WTC11 (cell line): Measurements from ENCODE around the gene SGMS1. TPM values are rescaled to one million over a fixed set of nuclear protein-coding genes. Genes with fewer than 3 reads are reported as not detected.

ENCODE experiments used
- ATAC-seq: fragments of 200-7000 bp; cut with Tn5 transposase; 2 replicates; pipeline ENCODE4 v1.10.0; 2021; ENCODE audit warnings: mild to moderate bottlenecking, moderate library complexity
- CTCF ChIA-PET: fragments of 300-600 bp; sonication (Branson Sonifier 250); formaldehyde crosslinking; loops from one replicate; lab custom pipeline; 2021; ENCODE audit warnings: antibody characterized with exemption; lab: Charles Lee
- POLR2A ChIA-PET: fragments of 350-600 bp; sonication (Branson Sonifier 250); formaldehyde crosslinking; loops from one replicate; lab custom pipeline; 2021; ENCODE audit warnings: antibody characterized with exemption; lab: Charles Lee
- DNase-seq: peaks from one replicate; pipeline ENCODE4 v3.0.0; 2021; ENCODE audit warnings: low spot score
- H3K27ac Mint-ChIP-seq: 2 replicates; pipeline ENCODE4 v1.8.0; 2021; ENCODE audit warnings: mixed read lengths
- H3K27me3 Mint-ChIP-seq: 2 replicates; pipeline ENCODE4 v1.8.0; 2021; ENCODE audit warnings: low read depth, mild to moderate bottlenecking, moderate library complexity, mixed read lengths
- H3K36me3 Mint-ChIP-seq: 2 replicates; pipeline ENCODE4 v1.8.0; 2021; ENCODE audit warnings: mixed read lengths
- H3K4me1 Mint-ChIP-seq: 2 replicates; pipeline ENCODE4 v1.8.0; 2022; ENCODE audit warnings: mixed read lengths
- H3K4me3 Mint-ChIP-seq: 2 replicates; pipeline ENCODE4 v1.8.0; 2021; ENCODE audit warnings: mild to moderate bottlenecking, moderate library complexity, mixed read lengths
- H3K9me3 Mint-ChIP-seq: 2 replicates; pipeline ENCODE4 v1.8.0; 2021; ENCODE audit warnings: mixed read lengths
- CREM ChIP-seq: sonication (generic); formaldehyde crosslinking; IDR thresholded peaks from 2 replicates; pipeline ENCODE4 v1.8.1; 2022; ENCODE audit warnings: mild to moderate bottlenecking, missing genetic modification reagents, moderate library complexity
- FOXP1 ChIP-seq: sonication (generic); formaldehyde crosslinking; IDR thresholded peaks from 2 replicates; pipeline ENCODE4 v1.8.0; 2022; ENCODE audit warnings: missing genetic modification reagents, mild to moderate bottlenecking, moderate library complexity, borderline replicate concordance
- GABPB1 ChIP-seq: sonication (generic); formaldehyde crosslinking; IDR thresholded peaks from 2 replicates; pipeline ENCODE4 v1.8.1; 2023; ENCODE audit warnings: mild to moderate bottlenecking, missing genetic modification reagents
- IRF2 ChIP-seq: sonication (generic); formaldehyde crosslinking; IDR thresholded peaks from 2 replicates; pipeline ENCODE4 v1.8.0; 2022; ENCODE audit warnings: low read depth, missing genetic modification reagents, borderline replicate concordance
- NR1H2 ChIP-seq: sonication (generic); formaldehyde crosslinking; IDR thresholded peaks from 2 replicates; pipeline ENCODE4 v1.9.0; 2021; ENCODE audit warnings: mild to moderate bottlenecking, moderate library complexity, missing genetic modification reagents
- NR3C1 ChIP-seq: sonication (generic); formaldehyde crosslinking; conservative IDR thresholded peaks from 2 replicates; pipeline ENCODE4 v1.8.1; 2023; ENCODE audit warnings: low read depth, mild to moderate bottlenecking, missing genetic modification reagents
- RELA ChIP-seq: sonication (generic); formaldehyde crosslinking; IDR thresholded peaks from 2 replicates; pipeline ENCODE4 v1.8.1; 2022; ENCODE audit warnings: missing genetic modification reagents, mild to moderate bottlenecking, borderline replicate concordance
- SMAD4 ChIP-seq: sonication (generic); formaldehyde crosslinking; IDR thresholded peaks from 2 replicates; pipeline ENCODE4 v1.8.0; 2022; ENCODE audit warnings: mild to moderate bottlenecking, missing genetic modification reagents
- SOX15 ChIP-seq: fragments of 250-450 bp; sonication (Bioruptor Pico); IDR thresholded peaks from 2 replicates; pipeline ENCODE4 v1.9.0; 2021; ENCODE audit warnings: mild to moderate bottlenecking
- ZNF263 ChIP-seq: sonication (generic); formaldehyde crosslinking; IDR thresholded peaks from 2 replicates; pipeline ENCODE4 v1.8.1; 2022; ENCODE audit warnings: low read depth, mild to moderate bottlenecking, moderate library complexity, missing genetic modification reagents
- ZNF317 ChIP-seq: sonication (generic); formaldehyde crosslinking; IDR thresholded peaks from 2 replicates; pipeline ENCODE4 v1.8.1; 2023; ENCODE audit warnings: low read depth, mild to moderate bottlenecking, moderate library complexity, missing genetic modification reagents, borderline replicate concordance
- ZNF396 ChIP-seq: fragments of 250-450 bp; sonication (Bioruptor Pico); IDR thresholded peaks from 2 replicates; pipeline ENCODE4 v1.8.0; 2021; ENCODE audit warnings: mild to moderate bottlenecking, moderate library complexity, borderline replicate concordance
- ZNF423 ChIP-seq: fragments of 250-450 bp; sonication (Bioruptor Pico); IDR thresholded peaks from 2 replicates; pipeline ENCODE4 v2.1.2; 2022; ENCODE audit warnings: mild to moderate bottlenecking, moderate library complexity
- ZNF671 ChIP-seq: fragments of 250-450 bp; sonication (Bioruptor Pico); IDR thresholded peaks from 2 replicates; pipeline ENCODE4 v1.8.0; 2021; ENCODE audit warnings: mild to moderate bottlenecking
- total RNA-seq: library from RNA; stranded (reverse); gene quantifications from 3 replicates; pipeline ENCODE4 v1.2.3, GENCODE V29; 2021
- TF ChIP-seq, protein P1 (sequence below): sonication (generic); formaldehyde crosslinking; IDR thresholded peaks from 2 replicates; pipeline ENCODE4 v1.8.1; 2022; ENCODE audit warnings: mild to moderate bottlenecking, moderate library complexity, missing genetic modification reagents
- TF ChIP-seq, protein P2 (sequence below): sonication (generic); formaldehyde crosslinking; IDR thresholded peaks from 2 replicates; pipeline ENCODE4 v1.8.0; 2022; ENCODE audit warnings: mild to moderate bottlenecking, missing genetic modification reagents
- TF ChIP-seq, protein P3 (sequence below): sonication (generic); formaldehyde crosslinking; IDR thresholded peaks from 2 replicates; pipeline ENCODE4 v1.8.1; 2022; ENCODE audit warnings: low read depth, missing genetic modification reagents, borderline replicate concordance
- TF ChIP-seq, protein P4 (sequence below): sonication (generic); formaldehyde crosslinking; IDR thresholded peaks from 2 replicates; pipeline ENCODE4 v1.8.0; 2022; ENCODE audit warnings: missing genetic modification reagents
- TF ChIP-seq, protein P5 (sequence below): fragments of 250-450 bp; sonication (Bioruptor Pico); IDR thresholded peaks from 2 replicates; pipeline ENCODE4 v1.9.0; 2021; ENCODE audit warnings: mild to moderate bottlenecking
- TF ChIP-seq, protein P6 (sequence below): sonication (generic); formaldehyde crosslinking; IDR thresholded peaks from 2 replicates; pipeline ENCODE4 v1.8.0; 2022; ENCODE audit warnings: mild to moderate bottlenecking, missing genetic modification reagents
- TF ChIP-seq, protein P7 (sequence below): sonication (generic); formaldehyde crosslinking; IDR thresholded peaks from 2 replicates; pipeline ENCODE4 v1.8.1; 2022; ENCODE audit warnings: missing genetic modification reagents, borderline replicate concordance

Gene SGMS1
- total RNA-seq, 1 experiment from 2014 or later, result 13.2 TPM

DNA sequence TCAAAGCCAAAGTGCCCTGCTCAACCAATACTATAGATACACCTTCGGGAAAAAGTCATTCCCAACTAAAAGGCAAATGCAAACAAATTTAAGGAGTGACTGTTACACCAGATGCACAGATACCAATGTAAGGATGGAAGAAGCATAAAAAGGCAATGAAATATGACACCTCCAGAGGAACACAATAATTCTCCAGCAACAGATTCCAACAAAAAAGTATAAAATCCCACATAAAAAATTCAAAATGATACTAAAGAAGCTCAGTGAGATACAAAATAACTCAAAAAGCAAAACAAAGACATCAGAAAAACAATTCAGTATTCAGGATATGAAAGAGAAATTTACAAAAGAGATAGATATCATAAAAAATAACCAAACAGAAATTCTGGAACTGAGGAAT, 328.4 kb downstream of the SGMS1 start (continued):
- TF ChIP-seq, protein P1, sequence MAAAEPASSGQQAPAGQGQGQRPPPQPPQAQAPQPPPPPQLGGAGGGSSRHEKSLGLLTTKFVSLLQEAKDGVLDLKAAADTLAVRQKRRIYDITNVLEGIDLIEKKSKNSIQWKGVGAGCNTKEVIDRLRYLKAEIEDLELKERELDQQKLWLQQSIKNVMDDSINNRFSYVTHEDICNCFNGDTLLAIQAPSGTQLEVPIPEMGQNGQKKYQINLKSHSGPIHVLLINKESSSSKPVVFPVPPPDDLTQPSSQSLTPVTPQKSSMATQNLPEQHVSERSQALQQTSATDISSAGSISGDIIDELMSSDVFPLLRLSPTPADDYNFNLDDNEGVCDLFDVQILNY (CRISPR knock-in tag), result no peak
- TF ChIP-seq GABPB1 (CRISPR knock-in tag) (no peak), FOXP1 (CRISPR knock-in tag) (no peak)

DNA sequence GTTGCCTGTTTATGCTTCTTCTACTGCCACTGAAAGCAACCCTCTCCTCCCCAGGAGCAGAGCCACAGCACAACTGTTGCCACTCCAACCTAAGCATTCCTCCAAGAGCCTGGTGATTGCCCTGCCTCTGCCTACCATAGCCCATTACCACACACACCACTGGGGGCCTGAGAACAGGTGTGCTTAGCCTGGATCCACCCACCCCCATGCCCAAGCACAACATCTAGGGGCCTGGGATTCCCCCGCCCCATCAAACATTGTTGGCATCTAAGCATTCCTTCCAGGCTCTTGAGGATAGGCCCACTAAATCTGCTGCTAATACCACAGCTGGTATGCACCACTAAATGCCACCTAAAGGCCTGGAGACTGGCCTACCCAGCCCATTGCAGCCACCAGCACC, 329.2 kb downstream of the SGMS1 start:
- POLR2A ChIA-PET, result no interaction called here

DNA sequence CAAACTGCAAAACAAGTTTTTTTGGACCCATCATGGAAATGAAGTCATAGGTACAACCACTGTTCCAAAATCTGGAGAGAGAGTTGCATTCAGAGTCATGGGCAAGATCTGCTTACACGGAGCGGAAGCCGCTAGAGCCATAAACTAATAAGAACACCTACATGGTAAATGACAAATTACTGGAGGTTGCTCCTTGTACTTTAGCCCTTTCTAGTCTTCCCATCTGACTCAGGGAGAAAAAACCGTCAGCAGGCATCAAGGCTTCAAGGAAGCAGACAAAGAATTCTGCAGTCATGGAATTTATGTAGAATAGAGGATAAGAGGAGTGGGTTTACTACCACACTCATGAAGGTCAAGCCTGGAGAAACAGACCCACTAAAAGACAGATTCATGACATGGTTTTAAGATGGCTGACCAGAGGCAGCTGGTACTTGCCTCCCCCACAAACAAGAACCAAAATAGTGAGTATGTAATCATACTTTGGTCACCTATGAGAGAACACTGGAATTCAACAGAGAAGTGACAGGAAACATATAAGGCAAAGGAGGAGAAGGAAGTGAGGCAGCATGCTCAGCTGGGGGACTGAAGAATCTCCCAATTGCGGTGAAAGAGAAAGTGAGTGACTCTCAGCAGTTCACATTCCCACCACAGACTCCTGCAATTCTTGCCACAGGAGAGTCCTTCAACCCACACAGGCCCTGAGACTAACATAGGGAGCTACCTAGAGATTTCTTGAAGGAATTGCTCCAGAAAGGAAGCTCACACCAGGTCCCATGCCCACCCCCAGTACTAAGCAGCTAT, 330.0 kb downstream of the SGMS1 start:
- no peaks in the 10 kb centered on the region for H3K4me1 Mint-ChIP-seq
- TF ChIP-seq ZNF396 (no peak), IRF2 (no peak), ZNF317 (CRISPR knock-in tag) (no peak), RELA (CRISPR knock-in tag) (no peak), CREM (CRISPR knock-in tag) (no peak), SMAD4 (CRISPR knock-in tag) (no peak)
- TF ChIP-seq, protein P2, sequence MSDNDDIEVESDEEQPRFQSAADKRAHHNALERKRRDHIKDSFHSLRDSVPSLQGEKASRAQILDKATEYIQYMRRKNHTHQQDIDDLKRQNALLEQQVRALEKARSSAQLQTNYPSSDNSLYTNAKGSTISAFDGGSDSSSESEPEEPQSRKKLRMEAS, result no peak
- TF ChIP-seq, protein P3, sequence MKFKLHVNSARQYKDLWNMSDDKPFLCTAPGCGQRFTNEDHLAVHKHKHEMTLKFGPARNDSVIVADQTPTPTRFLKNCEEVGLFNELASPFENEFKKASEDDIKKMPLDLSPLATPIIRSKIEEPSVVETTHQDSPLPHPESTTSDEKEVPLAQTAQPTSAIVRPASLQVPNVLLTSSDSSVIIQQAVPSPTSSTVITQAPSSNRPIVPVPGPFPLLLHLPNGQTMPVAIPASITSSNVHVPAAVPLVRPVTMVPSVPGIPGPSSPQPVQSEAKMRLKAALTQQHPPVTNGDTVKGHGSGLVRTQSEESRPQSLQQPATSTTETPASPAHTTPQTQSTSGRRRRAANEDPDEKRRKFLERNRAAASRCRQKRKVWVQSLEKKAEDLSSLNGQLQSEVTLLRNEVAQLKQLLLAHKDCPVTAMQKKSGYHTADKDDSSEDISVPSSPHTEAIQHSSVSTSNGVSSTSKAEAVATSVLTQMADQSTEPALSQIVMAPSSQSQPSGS (CRISPR knock-in tag), result no peak
- TF ChIP-seq, protein P4, sequence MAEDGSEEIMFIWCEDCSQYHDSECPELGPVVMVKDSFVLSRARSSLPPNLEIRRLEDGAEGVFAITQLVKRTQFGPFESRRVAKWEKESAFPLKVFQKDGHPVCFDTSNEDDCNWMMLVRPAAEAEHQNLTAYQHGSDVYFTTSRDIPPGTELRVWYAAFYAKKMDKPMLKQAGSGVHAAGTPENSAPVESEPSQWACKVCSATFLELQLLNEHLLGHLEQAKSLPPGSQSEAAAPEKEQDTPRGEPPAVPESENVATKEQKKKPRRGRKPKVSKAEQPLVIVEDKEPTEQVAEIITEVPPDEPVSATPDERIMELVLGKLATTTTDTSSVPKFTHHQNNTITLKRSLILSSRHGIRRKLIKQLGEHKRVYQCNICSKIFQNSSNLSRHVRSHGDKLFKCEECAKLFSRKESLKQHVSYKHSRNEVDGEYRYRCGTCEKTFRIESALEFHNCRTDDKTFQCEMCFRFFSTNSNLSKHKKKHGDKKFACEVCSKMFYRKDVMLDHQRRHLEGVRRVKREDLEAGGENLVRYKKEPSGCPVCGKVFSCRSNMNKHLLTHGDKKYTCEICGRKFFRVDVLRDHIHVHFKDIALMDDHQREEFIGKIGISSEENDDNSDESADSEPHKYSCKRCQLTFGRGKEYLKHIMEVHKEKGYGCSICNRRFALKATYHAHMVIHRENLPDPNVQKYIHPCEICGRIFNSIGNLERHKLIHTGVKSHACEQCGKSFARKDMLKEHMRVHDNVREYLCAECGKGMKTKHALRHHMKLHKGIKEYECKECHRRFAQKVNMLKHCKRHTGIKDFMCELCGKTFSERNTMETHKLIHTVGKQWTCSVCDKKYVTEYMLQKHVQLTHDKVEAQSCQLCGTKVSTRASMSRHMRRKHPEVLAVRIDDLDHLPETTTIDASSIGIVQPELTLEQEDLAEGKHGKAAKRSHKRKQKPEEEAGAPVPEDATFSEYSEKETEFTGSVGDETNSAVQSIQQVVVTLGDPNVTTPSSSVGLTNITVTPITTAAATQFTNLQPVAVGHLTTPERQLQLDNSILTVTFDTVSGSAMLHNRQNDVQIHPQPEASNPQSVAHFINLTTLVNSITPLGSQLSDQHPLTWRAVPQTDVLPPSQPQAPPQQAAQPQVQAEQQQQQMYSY, result no peak
- TF ChIP-seq, protein P5, sequence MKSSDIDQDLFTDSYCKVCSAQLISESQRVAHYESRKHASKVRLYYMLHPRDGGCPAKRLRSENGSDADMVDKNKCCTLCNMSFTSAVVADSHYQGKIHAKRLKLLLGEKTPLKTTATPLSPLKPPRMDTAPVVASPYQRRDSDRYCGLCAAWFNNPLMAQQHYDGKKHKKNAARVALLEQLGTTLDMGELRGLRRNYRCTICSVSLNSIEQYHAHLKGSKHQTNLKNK, result no peak

More for the DNA sequence above, 329.2 kb downstream of the SGMS1 start:
- Mint-ChIP-seq H3K27ac (no peak overlapping the region), H3K27me3 (no peaks in the 10 kb centered on the region), H3K9me3 (peaks cover 4% of the 10 kb centered on the region), H3K4me3 (no peak overlapping the region), H3K36me3 (no peaks in the 10 kb centered on the region), H3K4me1 (no peaks in the 10 kb centered on the region)
- CTCF ChIA-PET, result no interaction called here
- no peak for DNase-seq
- ATAC-seq, result no peak; the same call in 1 of the 2 replicates
- TF ChIP-seq NR1H2 (CRISPR knock-in tag) (no peak), ZNF263 (CRISPR knock-in tag) (no peak), ZNF423 (CRISPR knock-in tag) (no peak), ZNF671 (CRISPR knock-in tag) (no peak), RELA (CRISPR knock-in tag) (no peak), ZNF396 (no peak), NR3C1 (no peak), SOX15 (CRISPR knock-in tag) (no peak)
- TF ChIP-seq, protein P3 (CRISPR knock-in tag), result no peak
- TF ChIP-seq, protein P6, sequence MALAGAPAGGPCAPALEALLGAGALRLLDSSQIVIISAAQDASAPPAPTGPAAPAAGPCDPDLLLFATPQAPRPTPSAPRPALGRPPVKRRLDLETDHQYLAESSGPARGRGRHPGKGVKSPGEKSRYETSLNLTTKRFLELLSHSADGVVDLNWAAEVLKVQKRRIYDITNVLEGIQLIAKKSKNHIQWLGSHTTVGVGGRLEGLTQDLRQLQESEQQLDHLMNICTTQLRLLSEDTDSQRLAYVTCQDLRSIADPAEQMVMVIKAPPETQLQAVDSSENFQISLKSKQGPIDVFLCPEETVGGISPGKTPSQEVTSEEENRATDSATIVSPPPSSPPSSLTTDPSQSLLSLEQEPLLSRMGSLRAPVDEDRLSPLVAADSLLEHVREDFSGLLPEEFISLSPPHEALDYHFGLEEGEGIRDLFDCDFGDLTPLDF (CRISPR knock-in tag), result no peak
- TF ChIP-seq, protein P7, sequence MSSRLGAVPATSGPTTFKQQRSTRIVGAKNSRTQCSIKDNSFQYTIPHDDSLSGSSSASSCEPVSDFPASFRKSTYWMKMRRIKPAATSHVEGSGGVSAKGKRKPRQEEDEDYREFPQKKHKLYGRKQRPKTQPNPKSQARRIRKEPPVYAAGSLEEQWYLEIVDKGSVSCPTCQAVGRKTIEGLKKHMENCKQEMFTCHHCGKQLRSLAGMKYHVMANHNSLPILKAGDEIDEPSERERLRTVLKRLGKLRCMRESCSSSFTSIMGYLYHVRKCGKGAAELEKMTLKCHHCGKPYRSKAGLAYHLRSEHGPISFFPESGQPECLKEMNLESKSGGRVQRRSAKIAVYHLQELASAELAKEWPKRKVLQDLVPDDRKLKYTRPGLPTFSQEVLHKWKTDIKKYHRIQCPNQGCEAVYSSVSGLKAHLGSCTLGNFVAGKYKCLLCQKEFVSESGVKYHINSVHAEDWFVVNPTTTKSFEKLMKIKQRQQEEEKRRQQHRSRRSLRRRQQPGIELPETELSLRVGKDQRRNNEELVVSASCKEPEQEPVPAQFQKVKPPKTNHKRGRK (CRISPR knock-in tag), result no peak

More for the DNA sequence above, 330.0 kb downstream of the SGMS1 start:
- ChIA-PET CTCF (no interaction called here), POLR2A (no interaction called here)
- no peak overlapping the region for H3K4me3 Mint-ChIP-seq
- ATAC-seq (no peak), DNase-seq (no peak)
- H3K9me3 Mint-ChIP-seq, result peaks cover 4% of the 10 kb centered on the region
- no peak overlapping the region for H3K27ac Mint-ChIP-seq
- H3K27me3 Mint-ChIP-seq, result no peaks in the 10 kb centered on the region
- H3K36me3 Mint-ChIP-seq, result no peaks in the 10 kb centered on the region
